SH-SY5Y (cell line): ENCODE measurements around the gene F2RL1.

Source experiments
- GATA2 ChIP-seq: IDR thresholded peaks from 2 replicates; pipeline ENCODE4 v1.6.1; 2011; ENCODE audit warnings: mild to moderate bottlenecking, low read depth, low read length
- GATA3 ChIP-seq: IDR thresholded peaks from 2 replicates; pipeline ENCODE4 v1.6.1; 2011; ENCODE audit warnings: low read depth, mild to moderate bottlenecking, low read length, moderate library complexity

GRCh38 chr5:76813982-76814562, 4.8 kb upstream of the F2RL1 start:
- TF ChIP-seq GATA2, result peak; percentile 44; the same call in 1 of the 2 replicates
- no peak for TF ChIP-seq GATA3
